Measurements from ENCODE around the gene ABLIM2. TPM values are rescaled to one million over a fixed set of nuclear protein-coding genes. Genes with fewer than 3 reads are reported as not detected.

The ABLIM2 gene
- total RNA-seq, 6 experiments from 2014 or later, result 0.14 TPM; not detected in 5

GRCh38 chr4:8006471-8006870, 152.1 kb downstream of the ABLIM2 start:
- no peak overlapping the region for H3K4me3 Mint-ChIP-seq
- H3K9me3 Mint-ChIP-seq, result no peaks in the 10 kb centered on the region
- no peaks in the 10 kb centered on the region for H3K36me3 Mint-ChIP-seq (ENCODE audit: low read depth)
- H3K27ac Mint-ChIP-seq, result no peak overlapping the region
- no peak for TF ChIP-seq CTCF (IDR thresholded peaks at IDR 0.05)
- no peak for DNase-seq
- no peaks in the 10 kb centered on the region for H3K4me1 Mint-ChIP-seq (ENCODE audit: low read depth)
- H3K27me3 Mint-ChIP-seq (ENCODE audit: insufficient read depth), result peaks cover 46% of the 10 kb centered on the region

- Mint-ChIP-seq H3K4me3 (no peak overlapping the region), H3K4me1 (ENCODE audit: low read depth) (no peaks in the 10 kb centered on the region), H3K27ac (no peak overlapping the region), H3K27me3 (ENCODE audit: insufficient read depth) (peaks cover 48% of the 10 kb centered on the region), H3K9me3 (no peaks in the 10 kb centered on the region), H3K36me3 (ENCODE audit: low read depth) (no peaks in the 10 kb centered on the region)
- TF ChIP-seq CTCF (IDR thresholded peaks at IDR 0.05), result no peak
- no peak for DNase-seq
Observed at GRCh38 chr4:8005814-8006215, 152.8 kb downstream of the ABLIM2 start.

GRCh38 chr4:8005033-8005808, 153.4 kb downstream of the ABLIM2 start:
- TF ChIP-seq CTCF (IDR thresholded peaks at IDR 0.05), result no peak

GRCh38 chr4:8004066-8004465, 154.5 kb downstream of the ABLIM2 start:
- H3K9me3 Mint-ChIP-seq, result no peaks in the 10 kb centered on the region
- peaks cover 59% of the 10 kb centered on the region for H3K27me3 Mint-ChIP-seq (ENCODE audit: insufficient read depth)
- H3K4me3 Mint-ChIP-seq, result no peak overlapping the region
- no peaks in the 10 kb centered on the region for H3K4me1 Mint-ChIP-seq (ENCODE audit: low read depth)
- no peaks in the 10 kb centered on the region for H3K36me3 Mint-ChIP-seq (ENCODE audit: low read depth)
- H3K27ac Mint-ChIP-seq, result no peak overlapping the region
- TF ChIP-seq CTCF (IDR thresholded peaks at IDR 0.05), result no peak
- no peak for DNase-seq

More at GRCh38 chr4:8005033-8005808, 153.4 kb downstream of the ABLIM2 start:
- Mint-ChIP-seq H3K27ac (no peak overlapping the region), H3K4me3 (no peak overlapping the region), H3K27me3 (ENCODE audit: insufficient read depth) (peaks cover 51% of the 10 kb centered on the region), H3K36me3 (ENCODE audit: low read depth) (no peaks in the 10 kb centered on the region), H3K4me1 (ENCODE audit: low read depth) (no peaks in the 10 kb centered on the region), H3K9me3 (no peaks in the 10 kb centered on the region)
- no peak for DNase-seq

- Mint-ChIP-seq H3K9me3 (no peaks in the 10 kb centered on the region), H3K4me1 (ENCODE audit: low read depth) (no peaks in the 10 kb centered on the region), H3K27me3 (ENCODE audit: insufficient read depth) (peaks cover 61% of the 10 kb centered on the region), H3K4me3 (no peak overlapping the region), H3K27ac (no peak overlapping the region), H3K36me3 (ENCODE audit: low read depth) (no peaks in the 10 kb centered on the region)
- no peak for DNase-seq
- TF ChIP-seq CTCF (IDR thresholded peaks at IDR 0.05), result no peak
Observed at GRCh38 chr4:8002525-8003309, 155.9 kb downstream of the ABLIM2 start.
